Keratinocyte (primary cell): Measurements from ENCODE around the gene NME9. TPM values are rescaled to one million over a fixed set of nuclear protein-coding genes. Genes with fewer than 3 reads are reported as not detected.

Experiments used
- DNase-seq: peaks from one replicate; pipeline ENCODE4 v3.0.0-alpha.2; 2011; ENCODE audit warnings: low read depth, missing footprints, low spot score
- FAIRE-seq: peaks from 2 replicates; lab custom pipeline; 2011; peaks lifted over from hg19 to GRCh38; lab: Jason Lieb, UNC
- H2AFZ ChIP-seq: 2 replicates; pipeline ENCODE4 v1.6.0; 2012; ENCODE audit warnings: low read length, control low read depth, inconsistent platforms; ENCODE audit not compliant: control insufficient read depth
- H3K27ac ChIP-seq: 2 replicates; pipeline ENCODE4 v1.5.1; 2011; ENCODE audit warnings: low read length; ENCODE audit not compliant: control insufficient read depth, insufficient read depth
- H3K27me3 ChIP-seq: 3 replicates; pipeline ENCODE4 v1.6.0; 2011; ENCODE audit warnings: low read length; ENCODE audit not compliant: control insufficient read depth, insufficient read depth; ENCODE audit errors: extremely low read depth
- H3K36me3 ChIP-seq, 2 experiments: 2 replicates in 1 of 2; 3 replicates in 1 of 2; pipeline ENCODE4 v1.5.1; 2011; ENCODE audit warnings: low read length in 2 of 2, mild to moderate bottlenecking in 1 of 2; ENCODE audit not compliant: control insufficient read depth in 2 of 2, insufficient read depth in 2 of 2; ENCODE audit errors: extremely low read depth in 1 of 2
- H3K4me1 ChIP-seq: 3 replicates; pipeline ENCODE4 v1.5.1; 2011; ENCODE audit warnings: low read length; ENCODE audit not compliant: control insufficient read depth, insufficient read depth; ENCODE audit errors: extremely low read depth
- H3K4me2 ChIP-seq: 3 replicates; pipeline ENCODE4 v1.6.0; 2011; ENCODE audit warnings: low read depth, low read length; ENCODE audit not compliant: control insufficient read depth, insufficient read depth; ENCODE audit errors: extremely low read depth
- H3K4me3 ChIP-seq, 3 experiments: fragments of 200-600 bp in 1 of 3; sonication (generic) in 1 of 3; 2 replicates in 2 of 3; 3 replicates in 1 of 3; pipeline ENCODE4 v1.5.1; 2011 to 2016; ENCODE audit warnings: low read length in 3 of 3, mild to moderate bottlenecking in 3 of 3, control low read depth in 2 of 3, inconsistent platforms in 1 of 3, low read depth in 1 of 3, mixed read lengths in 1 of 3, mixed run types in 1 of 3, moderate library complexity in 1 of 3; ENCODE audit not compliant: control insufficient read depth in 2 of 3, insufficient read depth in 2 of 3; ENCODE audit errors: extremely low read depth in 1 of 3
- H3K79me2 ChIP-seq: 2 replicates; pipeline ENCODE4 v1.6.0; 2012; ENCODE audit warnings: low read length; ENCODE audit not compliant: control insufficient read depth, insufficient read depth
- H3K9ac ChIP-seq: 3 replicates; pipeline ENCODE4 v1.6.0; 2011; ENCODE audit warnings: low read length; ENCODE audit not compliant: control insufficient read depth, insufficient read depth; ENCODE audit errors: extremely low read depth
- H3K9me1 ChIP-seq: 3 replicates; pipeline ENCODE4 v1.6.0; 2011; ENCODE audit warnings: low read length; ENCODE audit not compliant: control insufficient read depth, insufficient read depth; ENCODE audit errors: extremely low read depth
- H3K9me3 ChIP-seq: 2 replicates; pipeline ENCODE4 v1.5.1; 2012; ENCODE audit warnings: low read depth, low read length; ENCODE audit not compliant: control insufficient read depth
- H4K20me1 ChIP-seq: 3 replicates; pipeline ENCODE4 v1.6.0; 2011; ENCODE audit warnings: low read length; ENCODE audit not compliant: control insufficient read depth, insufficient read depth; ENCODE audit errors: extremely low read depth
- EZH2 ChIP-seq: IDR thresholded peaks from one replicate; pipeline ENCODE4 v1.6.1; 2012; ENCODE audit warnings: inconsistent platforms, mild to moderate bottlenecking, low read length, moderate library complexity
- dilution Hi-C: fragments of 300-500 bp; cut with MboI; formaldehyde crosslinking; loops from one replicate; pipeline ENCODE4 v1.7.0; 2020; ENCODE audit warnings: low sequenced_read_pairs; ENCODE audit not compliant: extremely low pct_ligation_motif_present
- polyA plus RNA-seq, 5 experiments: library from polyadenylated mRNA; depleted of rRNA in 3 of 5; stranded (reverse) in 3 of 5; stranded (forward) in 1 of 5; unstranded in 1 of 5; fragments of >200 nt; gene quantifications; 1 replicate in 1 of 5; 2 replicates in 3 of 5; 3 replicates in 1 of 5; pipeline versions ENCODE4 v1.2.1 to v1.2.3, GENCODE V29; 2011 to 2012; ENCODE audit warnings: missing spikeins in 2 of 5, low read depth in 1 of 5, low replicate concordance in 1 of 5
- TF ChIP-seq, protein P1 (sequence below), 3 experiments: IDR thresholded peaks in 1 of 3; conservative IDR thresholded peaks in 1 of 3; optimal IDR thresholded peaks in 1 of 3; 2 replicates in 2 of 3; 3 replicates in 1 of 3; pipeline versions ENCODE3 to v1.5.1; 2011; ENCODE audit warnings: low read length in 3 of 3, mild to moderate bottlenecking in 3 of 3, moderate library complexity in 2 of 3, control low read depth in 1 of 3, inconsistent platforms in 1 of 3; ENCODE audit not compliant: insufficient read depth in 2 of 3; ENCODE audit errors: extremely low read depth in 1 of 3

The NME9 gene
- polyA plus RNA-seq, 1 donor (not counting 4 experiments of a cell fraction or from before 2014, with no cell fraction given), result 0.05 TPM

GRCh38 chr3:138260611-138261010 lies 69.0 kb downstream of the NME9 start:
- DNase-seq, result no peak
- H3K27me3 ChIP-seq, result no peaks in the 10 kb centered on the region
- H3K27ac ChIP-seq, result no peak overlapping the region
- no peaks in the 10 kb centered on the region for H3K9me1 ChIP-seq
- H3K9me3 ChIP-seq, result no peaks in the 10 kb centered on the region
- H3K9ac ChIP-seq, result no peak overlapping the region
- H3K4me1 ChIP-seq, result no peaks in the 10 kb centered on the region
- no peak overlapping the region for H3K4me3 ChIP-seq
- peaks cover 1 to 3% of the 10 kb centered on the region in 2 experiments for H3K36me3 ChIP-seq
- no peak for FAIRE-seq
- H3K4me2 ChIP-seq, result no peak overlapping the region
- dilution Hi-C loops, result no loop called here
- no peaks in the 10 kb centered on the region for H3K79me2 ChIP-seq
- no peak for TF ChIP-seq EZH2
- TF ChIP-seq, protein P1, sequence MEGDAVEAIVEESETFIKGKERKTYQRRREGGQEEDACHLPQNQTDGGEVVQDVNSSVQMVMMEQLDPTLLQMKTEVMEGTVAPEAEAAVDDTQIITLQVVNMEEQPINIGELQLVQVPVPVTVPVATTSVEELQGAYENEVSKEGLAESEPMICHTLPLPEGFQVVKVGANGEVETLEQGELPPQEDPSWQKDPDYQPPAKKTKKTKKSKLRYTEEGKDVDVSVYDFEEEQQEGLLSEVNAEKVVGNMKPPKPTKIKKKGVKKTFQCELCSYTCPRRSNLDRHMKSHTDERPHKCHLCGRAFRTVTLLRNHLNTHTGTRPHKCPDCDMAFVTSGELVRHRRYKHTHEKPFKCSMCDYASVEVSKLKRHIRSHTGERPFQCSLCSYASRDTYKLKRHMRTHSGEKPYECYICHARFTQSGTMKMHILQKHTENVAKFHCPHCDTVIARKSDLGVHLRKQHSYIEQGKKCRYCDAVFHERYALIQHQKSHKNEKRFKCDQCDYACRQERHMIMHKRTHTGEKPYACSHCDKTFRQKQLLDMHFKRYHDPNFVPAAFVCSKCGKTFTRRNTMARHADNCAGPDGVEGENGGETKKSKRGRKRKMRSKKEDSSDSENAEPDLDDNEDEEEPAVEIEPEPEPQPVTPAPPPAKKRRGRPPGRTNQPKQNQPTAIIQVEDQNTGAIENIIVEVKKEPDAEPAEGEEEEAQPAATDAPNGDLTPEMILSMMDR (optimal IDR thresholded peaks at IDR 0.05 in 1 of 3, IDR thresholded peaks at IDR 0.05 in 1 of 3, conservative IDR thresholded peaks at IDR 0.05 in 1 of 3; ENCODE audit: extremely low read depth in 1 of 3, insufficient read depth in 2 of 3, low read length in 3 of 3), result no peak
- no peaks in the 10 kb centered on the region for H4K20me1 ChIP-seq
- no peak overlapping the region for H2AFZ ChIP-seq

GRCh38 chr3:138259126-138259525 lies 70.5 kb downstream of the NME9 start:
- no peaks in the 10 kb centered on the region for H4K20me1 ChIP-seq
- H3K27ac ChIP-seq, result no peak overlapping the region
- dilution Hi-C loops, result no loop called here
- TF ChIP-seq, protein P1 (optimal IDR thresholded peaks at IDR 0.05 in 1 of 3, IDR thresholded peaks at IDR 0.05 in 1 of 3, conservative IDR thresholded peaks at IDR 0.05 in 1 of 3; ENCODE audit: extremely low read depth in 1 of 3, insufficient read depth in 2 of 3, low read length in 3 of 3), result no peak
- no peaks in the 10 kb centered on the region for H3K79me2 ChIP-seq
- no peaks in the 10 kb centered on the region for H3K9me3 ChIP-seq
- no peak overlapping the region for H3K4me3 ChIP-seq
- no peak overlapping the region for H2AFZ ChIP-seq
- H3K4me1 ChIP-seq, result peaks cover 3% of the 10 kb centered on the region
- FAIRE-seq (no peak), DNase-seq (no peak)
- peaks cover 1 to 3% of the 10 kb centered on the region in 2 experiments for H3K36me3 ChIP-seq
- H3K9ac ChIP-seq, result no peak overlapping the region
- no peaks in the 10 kb centered on the region for H3K27me3 ChIP-seq
- H3K4me2 ChIP-seq, result no peak overlapping the region
- H3K9me1 ChIP-seq, result no peaks in the 10 kb centered on the region
